G401.6 (cell line): ENCODE data around the gene OTOGL.
"Not testable (repeated sequence)": the region's sequence is repeated elsewhere in the genome, so short reads cannot be mapped to it uniquely, and the experiment has no call there.

Experiments
- FAIRE-seq: peaks from 2 replicates; lab custom pipeline; 2012; peaks lifted over from hg19 to GRCh38; lab: Jason Lieb, UNC

OTOGL gene

DNA sequence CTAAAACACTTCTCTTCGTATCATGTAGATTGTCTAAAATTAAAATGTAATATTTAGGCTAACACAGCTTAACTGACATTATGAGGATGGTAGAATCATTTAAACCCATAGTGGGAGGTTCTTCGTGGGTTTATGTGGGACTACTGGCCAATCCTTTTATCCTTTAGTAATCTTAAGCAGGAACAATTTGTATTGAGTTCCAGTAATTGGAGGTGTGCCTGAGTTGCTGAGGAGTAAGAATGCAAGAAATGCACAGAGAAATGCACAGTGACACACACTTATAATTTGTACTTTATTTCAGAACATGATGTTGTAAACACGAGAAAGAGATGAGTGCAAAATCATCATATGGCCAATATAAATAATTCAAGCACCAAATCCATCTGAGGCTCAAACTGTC lies 22.3 kb downstream of the OTOGL start:
- FAIRE-seq, result no peak

DNA sequence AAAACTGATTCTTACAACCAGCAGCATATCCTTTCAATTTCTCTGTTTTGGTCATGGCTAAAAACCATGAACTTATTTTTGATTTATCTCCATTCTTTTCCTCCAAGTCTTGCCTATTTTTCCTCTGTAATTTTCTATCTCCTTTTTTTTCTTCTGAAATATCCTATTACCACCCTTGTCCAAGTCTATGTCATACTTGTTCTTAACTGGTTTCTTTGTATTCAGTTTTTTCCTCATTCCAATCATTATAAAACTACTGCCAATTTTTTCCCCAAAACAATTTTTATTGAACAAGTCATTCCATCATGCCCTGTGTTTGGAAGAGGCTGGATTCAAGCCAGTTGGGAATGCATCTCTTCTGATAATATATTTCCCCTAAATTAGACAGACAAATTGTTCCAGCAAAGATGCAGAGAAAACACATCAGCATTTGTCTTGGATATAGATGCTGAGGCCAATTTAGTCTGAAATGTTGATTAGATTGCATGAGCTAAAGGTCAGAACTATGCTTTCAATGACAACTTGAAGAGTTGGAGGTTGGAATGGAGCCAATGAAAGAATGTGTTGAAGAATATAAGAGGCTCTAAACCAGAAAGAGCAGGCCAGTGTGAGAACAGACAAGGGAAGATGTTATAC lies 30.7 kb downstream of the OTOGL start:
- no peak for FAIRE-seq

DNA sequence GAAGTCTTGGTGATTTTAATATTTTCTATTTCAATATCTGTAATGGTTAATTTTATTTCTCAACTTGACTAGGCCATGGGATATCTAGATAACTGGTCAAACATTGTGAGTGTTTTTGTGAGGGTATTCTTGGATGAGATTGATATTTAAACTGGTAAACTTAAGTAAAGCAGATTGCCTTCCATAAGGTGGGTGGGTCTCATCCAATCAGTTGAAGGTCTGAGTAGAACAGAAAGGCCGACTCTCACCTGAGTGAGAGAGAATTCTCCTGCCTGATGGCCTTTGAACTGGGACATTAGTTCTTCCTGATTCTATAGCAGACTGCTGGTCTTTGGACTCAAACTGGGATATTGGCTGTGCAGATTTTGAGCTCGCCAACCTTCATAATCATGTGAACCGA lies 36.3 kb downstream of the OTOGL start:
- FAIRE-seq, result no peak

DNA sequence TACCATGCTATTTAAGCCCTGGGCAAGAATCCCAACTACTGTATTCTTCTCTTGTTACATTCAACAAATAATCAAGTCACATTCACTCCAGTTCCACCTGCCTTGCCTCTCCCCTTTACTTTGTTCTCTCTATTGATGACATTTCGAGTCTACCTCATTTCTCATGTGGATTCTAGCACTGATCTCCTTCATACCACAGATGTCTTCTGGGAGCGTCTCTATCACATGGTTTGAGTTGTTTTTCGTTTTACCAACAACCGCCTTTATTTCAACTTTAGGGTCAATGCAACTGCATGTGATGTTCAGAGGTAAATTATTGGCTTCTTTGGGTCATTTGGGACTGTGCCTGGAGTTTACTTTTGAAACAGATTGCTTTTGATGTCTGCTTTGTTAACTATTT lies 40.7 kb downstream of the OTOGL start:
- FAIRE-seq, result no peak

DNA sequence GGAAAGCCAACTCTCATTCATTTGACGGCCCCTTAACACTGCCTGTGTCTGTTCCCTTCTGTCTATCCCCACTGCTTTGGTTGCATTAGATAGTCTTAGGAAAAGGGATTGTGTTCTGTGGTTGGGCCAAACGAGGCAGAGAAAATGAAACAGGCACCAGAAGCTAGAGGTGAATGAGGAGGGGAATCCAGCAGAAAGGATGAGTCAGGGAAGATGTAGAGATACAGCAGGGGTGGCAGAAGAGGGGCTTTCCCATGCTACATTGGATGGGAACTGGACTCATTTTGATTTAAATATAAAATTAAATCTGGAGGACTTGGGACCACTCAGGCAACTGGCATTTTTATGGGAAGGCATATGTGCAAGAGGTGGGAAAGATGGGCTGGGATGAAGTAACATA lies 43.3 kb downstream of the OTOGL start:
- FAIRE-seq, result no peak

DNA sequence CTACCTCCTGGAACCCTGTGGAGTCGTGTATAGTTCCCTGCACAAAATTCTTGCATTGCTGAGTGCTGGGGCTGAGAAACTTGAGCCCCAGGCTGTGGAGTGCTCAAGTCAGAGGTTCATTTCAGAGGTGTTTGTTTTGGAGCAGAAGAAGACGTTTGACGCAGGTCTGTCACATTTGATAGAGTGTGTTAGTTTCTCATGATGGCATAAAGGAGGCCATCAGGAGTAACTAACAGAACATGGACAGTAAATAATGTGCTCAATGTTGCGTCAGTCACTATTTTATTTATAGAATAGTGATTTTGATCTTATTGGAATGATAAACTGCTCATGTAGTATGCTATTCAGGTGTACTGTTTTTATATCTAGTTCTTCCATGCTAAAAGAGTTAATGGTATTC lies 44.2 kb downstream of the OTOGL start:
- FAIRE-seq, result no peak

DNA sequence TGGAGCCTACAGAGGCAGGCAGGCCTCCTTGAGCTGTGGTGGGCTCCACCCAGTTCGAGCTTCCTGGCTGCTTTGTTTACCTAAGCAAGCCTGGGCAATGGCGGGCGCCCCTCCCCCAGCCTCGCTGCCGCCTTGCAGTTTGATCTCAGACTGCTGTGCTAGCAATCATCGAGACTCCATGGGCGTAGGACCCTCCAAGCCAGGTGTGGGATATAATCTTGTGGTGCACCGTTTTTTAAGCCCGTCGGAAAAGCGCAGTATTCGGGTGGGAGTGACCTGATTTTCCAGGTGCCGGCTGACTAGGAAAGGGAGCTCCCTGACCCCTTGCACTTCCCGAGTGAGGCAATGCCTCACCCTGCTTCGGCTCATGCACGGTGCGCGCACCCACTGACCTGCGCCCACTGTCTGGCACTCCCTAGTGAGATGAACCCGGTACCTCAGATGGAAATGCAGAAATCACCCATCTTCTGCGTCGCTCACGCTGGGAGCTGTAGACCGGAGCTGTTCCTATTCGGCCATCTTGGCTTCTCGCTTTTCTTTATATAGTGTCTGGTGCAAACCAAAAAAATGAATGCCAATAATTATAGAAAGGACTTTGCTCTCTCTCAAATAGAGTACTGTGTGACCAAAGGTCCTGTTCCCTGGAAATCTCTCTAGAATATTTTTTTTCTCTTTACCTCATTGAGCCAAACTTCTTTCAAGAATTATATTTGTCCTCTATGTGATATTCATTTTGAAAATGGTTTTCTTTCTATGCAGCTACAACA lies 50.4 kb downstream of the OTOGL start:
- FAIRE-seq, result not testable (repeated sequence)

DNA sequence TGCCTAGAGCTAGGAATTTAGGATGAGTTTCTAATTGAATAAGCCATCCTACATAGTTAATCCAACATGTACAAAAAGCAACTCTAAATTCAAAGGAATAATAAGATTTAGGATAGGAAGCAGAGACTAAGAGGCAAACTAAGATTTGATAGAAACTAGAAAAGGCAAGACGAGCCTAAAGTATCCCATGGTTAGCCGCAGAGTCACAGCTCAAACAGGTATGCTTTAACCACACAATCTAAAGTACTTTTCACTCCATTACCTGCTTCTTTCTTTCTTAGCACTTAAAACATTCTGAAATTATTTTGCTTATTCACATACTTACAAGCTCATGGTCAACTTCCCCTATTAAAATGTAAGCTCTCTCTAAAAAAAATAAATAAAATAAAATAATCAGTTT lies 51.8 kb downstream of the OTOGL start:
- no peak for FAIRE-seq

DNA sequence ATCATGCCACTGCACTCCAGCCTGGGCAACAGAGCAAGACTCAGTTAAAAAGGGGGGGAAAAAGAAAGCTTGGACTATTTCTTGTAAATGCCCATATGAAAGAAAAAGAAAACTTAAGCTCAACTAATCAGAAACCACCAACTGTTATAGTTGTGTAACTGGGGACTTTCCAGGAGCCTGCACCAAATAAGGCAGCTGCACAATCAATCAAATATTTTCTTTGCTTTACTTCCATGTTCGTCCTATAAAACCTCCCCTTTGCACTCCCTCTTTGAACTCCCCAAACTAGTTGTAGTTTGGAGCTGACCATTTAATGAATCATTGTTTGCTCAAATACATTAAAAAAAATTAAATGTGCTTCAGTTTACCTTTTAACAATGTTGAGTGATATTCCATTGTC lies 54.9 kb downstream of the OTOGL start:
- no peak for FAIRE-seq

DNA sequence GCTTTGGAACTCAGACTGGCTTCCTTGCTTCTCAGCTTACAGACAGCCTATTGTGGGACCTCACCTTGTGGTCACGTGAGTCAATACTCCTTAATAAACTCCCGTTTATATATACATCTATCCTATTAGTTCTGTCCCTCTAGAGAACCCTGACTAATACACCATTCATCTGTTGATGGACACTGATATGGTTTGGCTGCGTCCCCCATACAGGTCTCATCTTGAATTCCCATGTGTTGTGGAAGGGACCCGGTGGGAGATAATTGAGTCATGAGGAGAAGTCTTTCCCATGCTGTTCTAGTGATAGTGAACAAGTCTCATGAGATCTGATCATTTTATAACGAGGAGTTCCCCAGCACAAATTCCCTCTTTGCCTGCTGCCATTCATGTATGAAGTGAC lies 57.0 kb downstream of the OTOGL start:
- FAIRE-seq, result no peak

DNA sequence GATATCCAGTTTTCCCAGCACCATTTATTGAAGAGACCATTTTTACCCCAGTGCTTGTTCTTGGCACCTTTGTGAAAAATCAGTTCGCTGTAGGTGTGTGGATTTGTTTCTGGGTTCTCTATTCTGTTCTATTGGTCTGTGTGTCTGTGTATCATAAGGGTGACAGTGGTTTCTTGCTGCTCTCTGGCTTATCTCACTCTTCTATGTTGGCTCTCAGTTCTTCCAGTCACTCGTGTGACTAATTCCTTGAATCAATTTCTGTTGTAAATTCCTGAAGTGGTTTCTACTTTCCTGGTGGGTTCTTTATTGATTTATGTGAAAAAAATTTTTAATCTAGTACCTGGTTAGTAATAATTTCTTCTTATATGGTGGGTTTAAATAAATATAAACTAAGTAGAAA lies 58.3 kb downstream of the OTOGL start:
- FAIRE-seq, result no peak

DNA sequence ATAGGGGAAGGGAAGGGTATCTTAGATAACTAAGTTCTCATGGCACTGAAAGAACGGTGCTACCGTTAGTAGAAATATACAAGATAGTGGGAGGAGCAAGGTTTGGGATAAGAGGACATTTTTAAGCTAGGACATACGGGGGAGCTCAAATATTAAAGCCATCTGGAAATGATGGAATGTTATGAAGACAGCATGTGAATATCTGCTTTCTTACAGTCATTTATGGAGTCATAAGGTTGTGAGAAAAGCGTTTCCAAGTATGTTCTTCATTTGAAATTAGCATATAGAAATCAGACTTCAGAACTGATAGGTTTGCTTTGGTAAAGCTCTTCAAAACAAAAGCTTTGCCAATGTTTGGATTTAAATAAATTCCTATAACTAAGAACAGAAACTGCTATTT lies 62.3 kb downstream of the OTOGL start:
- no peak for FAIRE-seq

DNA sequence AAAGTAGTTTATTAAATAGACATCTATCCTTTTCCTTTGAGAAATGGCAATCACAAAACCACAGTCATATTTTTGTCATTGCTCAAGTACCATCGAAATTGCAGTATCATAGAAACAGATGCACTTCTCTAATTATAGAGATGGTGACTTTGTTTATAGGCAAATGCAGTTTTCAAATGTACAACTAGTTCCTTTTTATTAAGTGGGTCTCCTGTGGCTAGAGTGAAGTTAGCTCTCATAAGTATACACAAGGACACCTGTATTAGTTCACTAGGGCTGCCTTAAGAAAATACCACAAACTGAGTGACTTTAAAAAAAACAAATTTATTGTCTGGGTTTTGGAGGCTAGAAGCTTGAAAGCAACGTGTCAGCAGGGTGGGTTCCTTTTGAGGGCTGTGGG lies 62.8 kb downstream of the OTOGL start:
- FAIRE-seq, result no peak

DNA sequence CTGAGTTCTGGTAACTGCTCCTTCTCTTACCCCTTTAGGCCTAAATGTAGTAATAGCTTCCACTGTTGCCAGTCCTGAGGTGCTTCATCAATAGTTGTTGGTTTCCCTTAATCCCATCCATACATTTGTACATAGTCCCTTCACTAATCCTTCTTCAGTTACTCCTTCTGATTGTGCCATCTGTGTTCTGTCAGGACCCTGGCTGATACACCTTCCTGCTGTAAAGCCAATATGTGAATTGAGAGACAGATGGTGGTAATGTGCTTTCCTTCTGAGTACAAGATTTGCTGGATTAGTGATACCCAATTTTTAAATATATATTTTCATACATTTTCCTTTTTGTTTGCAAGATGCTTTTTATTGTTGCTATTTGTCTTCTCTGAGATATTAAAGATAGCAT lies 66.4 kb downstream of the OTOGL start:
- no peak for FAIRE-seq

DNA sequence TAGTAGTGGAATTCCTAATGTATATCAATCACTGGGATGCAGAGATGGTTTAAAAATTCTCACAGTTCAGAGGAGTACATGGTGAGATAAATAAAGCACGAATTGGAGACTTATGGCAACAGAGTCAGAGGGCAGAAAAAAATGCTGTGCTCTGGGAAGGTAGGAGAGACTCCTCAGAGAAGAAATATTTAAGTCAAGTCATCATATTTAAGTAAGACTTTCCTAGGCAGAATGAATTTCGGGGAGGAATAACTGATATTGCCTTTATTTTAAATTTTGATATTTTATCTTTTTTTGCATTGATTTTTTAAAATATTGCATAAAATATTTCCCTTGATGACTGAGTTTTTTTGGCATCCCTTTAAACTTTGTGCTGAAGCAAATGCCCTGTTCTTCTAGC lies 67.4 kb downstream of the OTOGL start:
- FAIRE-seq, result no peak

DNA sequence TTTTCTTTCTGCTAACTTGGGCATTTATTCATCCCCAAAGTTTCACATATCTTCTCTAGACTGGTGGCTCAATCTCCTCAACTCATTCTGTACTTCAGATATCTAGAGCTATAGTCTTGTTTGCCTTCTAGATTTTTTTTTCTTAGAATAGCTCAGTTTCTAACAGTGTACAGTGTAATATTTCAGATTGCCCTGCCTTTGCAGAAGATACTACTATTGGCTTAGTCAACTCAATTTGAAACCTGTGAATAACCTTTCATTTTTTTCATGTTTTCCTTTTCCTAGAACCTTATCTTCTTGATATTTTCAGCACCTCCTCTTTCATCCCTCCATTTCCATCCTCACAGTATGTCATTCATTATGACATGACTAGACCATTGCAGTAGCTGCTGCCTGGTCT lies 69.6 kb downstream of the OTOGL start:
- no peak for FAIRE-seq

DNA sequence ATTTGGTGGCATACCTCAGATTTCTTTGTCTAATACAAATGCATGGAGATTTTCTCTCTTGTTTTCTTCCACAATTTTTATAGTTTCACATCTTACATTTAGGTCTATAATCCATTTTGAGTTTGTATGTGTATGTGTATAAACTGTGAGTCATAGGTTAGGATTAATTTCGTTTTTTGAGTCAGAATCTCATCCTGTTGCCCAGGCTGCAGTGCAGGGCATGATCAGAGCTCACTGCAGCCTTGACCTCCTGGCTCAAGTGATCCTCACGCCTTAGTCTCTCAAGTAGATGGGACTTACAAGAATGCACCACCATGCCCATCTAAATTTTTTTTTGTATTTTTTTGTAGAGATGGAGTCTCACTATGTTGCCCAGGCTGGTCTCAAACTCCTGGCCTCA lies 71.6 kb downstream of the OTOGL start:
- FAIRE-seq, result no peak

DNA sequence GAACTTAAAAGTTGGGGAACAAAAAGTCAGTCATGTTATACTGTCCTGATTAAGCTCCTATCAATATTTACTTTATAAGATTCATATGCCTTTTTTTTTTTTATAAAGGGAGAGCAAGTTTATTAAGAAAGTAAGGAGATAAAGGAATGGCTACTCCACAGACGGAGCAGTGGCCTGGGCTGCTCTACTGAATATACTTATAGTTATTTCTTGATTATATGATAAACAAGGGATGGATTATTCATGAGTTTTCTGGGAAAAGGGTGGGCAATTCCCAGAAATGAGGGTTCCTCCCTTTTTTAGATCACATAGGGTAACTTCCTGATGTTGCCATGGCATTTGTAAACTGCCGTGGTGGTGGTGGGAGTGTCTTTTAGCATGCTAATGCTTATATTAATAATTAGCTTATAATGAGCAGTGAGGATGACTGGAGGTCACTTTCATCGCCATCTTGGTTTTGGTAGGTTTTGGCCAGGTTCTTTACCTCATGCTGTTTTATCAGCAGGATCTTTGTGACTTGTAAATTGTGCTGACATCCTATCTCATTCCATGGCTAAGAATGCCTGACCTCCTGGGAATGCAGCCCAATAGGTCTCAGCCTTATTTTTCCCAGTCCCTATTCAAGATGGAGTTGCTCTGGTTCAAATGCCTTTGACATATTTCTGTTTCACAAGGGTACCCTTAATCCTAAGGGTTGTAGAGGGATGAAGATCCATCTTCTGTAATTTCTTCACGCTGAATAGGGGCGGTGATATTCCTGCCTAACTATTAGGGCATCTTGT lies 73.9 kb downstream of the OTOGL start:
- no peak for FAIRE-seq

DNA sequence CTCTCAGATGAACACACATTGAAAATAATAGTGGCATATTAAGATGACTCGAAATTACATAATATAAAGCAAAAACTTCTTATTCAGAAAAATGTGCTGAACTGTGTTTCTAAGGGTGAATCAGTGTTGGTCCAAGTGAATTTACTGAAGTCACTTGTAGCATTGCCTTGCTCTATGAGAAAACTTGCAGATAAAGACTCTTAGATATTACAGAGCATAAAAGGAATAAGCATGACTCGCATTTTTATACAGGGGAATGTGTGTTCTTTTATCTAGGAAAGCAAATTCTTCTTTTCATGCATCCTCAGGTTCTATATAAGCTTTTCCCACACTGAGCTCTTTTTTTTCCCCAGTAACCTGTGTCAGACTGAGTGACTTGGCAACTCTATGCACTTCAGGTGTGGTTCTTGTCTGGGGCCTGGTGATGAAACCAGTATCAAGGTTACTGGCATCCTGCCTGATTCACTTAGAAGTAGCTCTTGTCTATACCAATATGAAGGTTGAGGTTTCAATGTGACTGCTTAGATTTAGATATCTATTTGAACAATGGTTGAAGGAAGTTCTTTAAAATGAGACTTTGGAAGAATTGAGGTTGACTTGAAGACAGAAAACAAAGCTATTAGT lies 76.1 kb downstream of the OTOGL start:
- FAIRE-seq, result no peak

DNA sequence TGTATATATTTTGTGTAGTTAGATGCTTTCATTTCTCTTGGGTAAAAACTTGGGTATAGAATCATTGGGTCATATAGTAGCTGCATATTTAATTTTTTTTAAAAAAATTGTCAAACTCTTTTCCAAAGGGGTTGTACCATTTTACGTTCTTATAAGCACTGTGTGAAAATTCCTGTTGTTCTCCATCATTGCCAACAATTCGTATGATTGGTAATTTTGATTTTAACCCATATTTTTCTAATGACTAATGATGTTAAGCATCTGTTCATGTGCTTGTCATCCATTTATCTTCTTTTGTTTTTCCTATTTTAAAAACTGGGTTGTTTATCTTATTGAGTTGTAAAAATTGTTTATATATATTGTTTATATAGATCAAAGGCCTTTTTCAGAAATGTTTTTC lies 77.4 kb downstream of the OTOGL start:
- FAIRE-seq, result no peak

DNA sequence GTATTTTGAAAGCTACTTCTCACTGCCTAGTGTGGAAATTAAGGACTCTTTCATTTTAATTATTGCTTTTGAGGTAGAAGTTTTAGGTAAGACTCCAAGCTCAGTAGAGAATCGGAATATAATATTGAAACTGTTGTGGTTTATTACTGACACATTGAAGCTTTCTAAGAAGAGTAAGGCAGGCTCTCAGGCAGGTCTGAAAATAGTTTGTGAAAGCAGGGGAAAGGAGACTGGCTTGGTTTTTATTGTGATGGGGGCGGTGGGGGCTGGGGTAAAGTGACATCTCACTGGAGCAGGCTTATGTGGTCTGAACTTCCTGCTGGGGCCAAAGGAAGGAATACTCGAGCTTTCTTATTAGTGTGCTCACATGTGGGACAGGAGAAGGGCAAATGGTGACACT lies 79.5 kb downstream of the OTOGL start:
- no peak for FAIRE-seq

DNA sequence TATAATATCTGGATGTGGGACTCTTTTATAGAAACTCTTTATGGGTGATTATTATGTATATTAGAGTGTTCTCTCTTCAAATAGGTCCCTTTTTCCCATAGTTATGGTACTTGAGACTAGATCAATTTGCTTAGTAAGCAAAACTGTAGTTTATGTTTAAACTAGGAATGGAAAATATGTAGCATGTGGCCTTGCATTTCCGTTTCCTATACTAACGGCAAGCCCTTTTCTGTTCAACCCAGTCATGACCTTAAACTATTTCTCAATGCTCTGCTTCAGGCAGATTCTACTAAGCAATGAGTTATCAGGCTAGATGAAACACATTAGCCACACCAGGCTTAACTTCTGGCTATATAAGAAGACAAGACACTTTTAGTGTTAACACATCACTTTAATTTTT lies 84.6 kb downstream of the OTOGL start:
- FAIRE-seq, result no peak

DNA sequence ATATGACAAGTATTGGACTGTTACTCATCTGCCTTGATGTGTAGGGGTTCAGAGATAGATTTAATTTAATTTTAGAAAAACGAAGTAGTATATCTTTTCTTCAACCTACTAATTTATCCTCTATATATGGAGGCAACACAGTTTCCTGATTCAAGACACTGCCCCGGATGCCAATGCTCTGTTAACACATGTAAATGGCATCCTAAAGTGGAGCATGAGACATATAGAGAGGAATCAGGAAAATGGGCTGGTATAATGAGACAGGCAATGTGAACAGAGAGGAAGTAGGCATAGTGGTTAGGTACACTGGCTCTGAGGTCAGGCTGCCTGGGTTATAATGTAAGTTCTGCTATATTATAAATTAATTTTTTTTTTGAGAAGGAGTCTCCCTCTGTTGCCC lies 85.6 kb downstream of the OTOGL start:
- FAIRE-seq, result no peak
